Progenitor cell of endocrine pancreas (in vitro differentiated cells): Measurements from ENCODE around the gene ADAM29. TPM values are rescaled to one million over a fixed set of nuclear protein-coding genes. Genes with fewer than 3 reads are reported as not detected.
"Not testable (repeated sequence)": the region's sequence is repeated elsewhere in the genome, so short reads cannot be mapped to it uniquely, and the experiment has no call there.

Experiments used
- DNase-seq: peaks from one replicate; pipeline ENCODE4 v3.0.0; 2021; ENCODE audit warnings: low spot score; ENCODE audit not compliant: unreplicated experiment
- H3K27ac Mint-ChIP-seq: 2 replicates; pipeline ENCODE4 v1.8.0; 2021; ENCODE audit warnings: mild to moderate bottlenecking, moderate library complexity, mixed read lengths
- H3K27me3 Mint-ChIP-seq: 2 replicates; pipeline ENCODE4 v1.8.0; 2021; ENCODE audit warnings: mixed read lengths
- H3K36me3 Mint-ChIP-seq: 2 replicates; pipeline ENCODE4 v1.8.0; 2022; ENCODE audit warnings: mixed read lengths; ENCODE audit not compliant: insufficient read depth
- H3K4me1 Mint-ChIP-seq: 2 replicates; pipeline ENCODE4 v1.8.0; 2021; ENCODE audit warnings: low read depth, mixed read lengths
- H3K4me3 Mint-ChIP-seq: 2 replicates; pipeline ENCODE4 v1.8.0; 2021; ENCODE audit warnings: low read depth, mild to moderate bottlenecking, moderate library complexity, mixed read lengths
- H3K9me3 Mint-ChIP-seq: 2 replicates; pipeline ENCODE4 v1.8.0; 2021; ENCODE audit warnings: low read depth, mixed read lengths
- CTCF ChIP-seq: fragments of 200-600 bp; sonication (generic); IDR thresholded peaks from one replicate; pipeline ENCODE4 v1.5.0; 2021; ENCODE audit warnings: antibody characterized with exemption, mild to moderate bottlenecking; ENCODE audit not compliant: unreplicated experiment
- long read RNA-seq: library from polyadenylated mRNA; unstranded; transcript quantifications from one replicate; pipeline ENCODE4 v2.0.0, GENCODE V29; 2020
- total RNA-seq: library from RNA; stranded (reverse); gene quantifications from 2 replicates; pipeline ENCODE4 v1.2.1, GENCODE V29; 2021

Gene ADAM29
- not detected in 2 replicates for total RNA-seq
- long read RNA-seq, result 0 reads

GRCh38 chr4:174918058-174918457 is at the start of gene ADAM29:
Gene ADAM29, plus strand, starts transcription at chr4:174918358. Its CDS starts 57,168 bp downstream, at chr4:174975526.
- Mint-ChIP-seq H3K36me3 (no peaks in the 10 kb centered on the region), H3K9me3 (no peaks in the 10 kb centered on the region), H3K27me3 (no peaks in the 10 kb centered on the region), H3K27ac (no peak within 1 kb of the TSS), H3K4me1 (no peaks in the 10 kb centered on the region), H3K4me3 (no peak within 1 kb of the TSS)
- DNase-seq, result no peak
- no peak for TF ChIP-seq CTCF

DNA sequence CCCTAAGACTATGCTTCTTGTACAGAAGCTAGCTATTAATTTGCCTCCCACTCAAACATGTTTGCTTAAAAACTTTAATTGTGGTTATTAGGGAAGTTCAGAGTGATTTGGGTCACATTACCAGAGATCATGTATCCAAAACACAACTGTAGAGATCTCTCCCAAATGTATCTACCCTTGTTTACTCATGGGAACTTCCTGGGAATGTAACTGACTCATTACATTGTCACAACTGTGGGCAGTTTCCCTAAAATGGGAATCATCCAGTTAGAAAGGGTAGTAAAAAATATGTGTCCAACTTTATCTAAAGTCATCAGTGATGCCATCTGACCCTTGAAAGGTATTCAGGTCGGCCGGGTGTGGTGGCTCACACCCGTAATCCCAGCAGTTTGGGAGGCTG is 48.8 kb upstream of the ADAM29 start:
- H3K27me3 Mint-ChIP-seq, result no peaks in the 10 kb centered on the region
- TF ChIP-seq CTCF, result no peak
- peaks cover 18% of the 10 kb centered on the region for H3K4me1 Mint-ChIP-seq
- no peak overlapping the region for H3K27ac Mint-ChIP-seq
- peaks cover 4% of the 10 kb centered on the region for H3K9me3 Mint-ChIP-seq
- DNase-seq, result no peak
- no peak overlapping the region for H3K4me3 Mint-ChIP-seq
- H3K36me3 Mint-ChIP-seq, result no peaks in the 10 kb centered on the region

DNA sequence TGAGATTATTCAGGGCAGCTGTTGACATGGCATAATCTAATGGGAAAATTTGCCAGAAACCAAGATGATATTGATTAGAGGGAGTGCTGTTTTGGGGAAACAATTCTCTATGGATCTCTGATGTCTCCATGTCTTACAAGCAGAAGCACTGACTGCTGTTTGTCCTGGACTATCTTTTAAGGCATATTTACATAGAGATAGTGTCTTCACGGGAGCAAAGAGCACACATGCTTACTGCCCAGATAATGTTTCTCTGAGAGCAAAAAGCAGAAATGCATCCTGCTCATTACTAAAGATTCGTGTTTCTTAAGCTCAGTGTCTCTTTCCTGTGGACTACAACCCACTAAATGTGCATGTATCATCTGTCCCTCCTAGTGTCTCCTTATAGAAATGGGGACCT is 47.8 kb upstream of the ADAM29 start:
- H3K27me3 Mint-ChIP-seq, result no peaks in the 10 kb centered on the region
- no peaks in the 10 kb centered on the region for H3K36me3 Mint-ChIP-seq
- H3K4me1 Mint-ChIP-seq, result peaks cover 23% of the 10 kb centered on the region
- DNase-seq, result no peak
- TF ChIP-seq CTCF, result no peak
- H3K27ac Mint-ChIP-seq, result no peak overlapping the region
- no peak overlapping the region for H3K4me3 Mint-ChIP-seq
- peaks cover 4% of the 10 kb centered on the region for H3K9me3 Mint-ChIP-seq

- Mint-ChIP-seq H3K4me1 (peaks cover 23% of the 10 kb centered on the region), H3K4me3 (no peak overlapping the region), H3K9me3 (peaks cover 4% of the 10 kb centered on the region), H3K36me3 (no peaks in the 10 kb centered on the region), H3K27ac (no peak overlapping the region), H3K27me3 (no peaks in the 10 kb centered on the region)
- TF ChIP-seq CTCF, result no peak
- DNase-seq, result no peak
Observed at GRCh38 chr4:174871407-174871806, 46.8 kb upstream of the ADAM29 start.

DNA sequence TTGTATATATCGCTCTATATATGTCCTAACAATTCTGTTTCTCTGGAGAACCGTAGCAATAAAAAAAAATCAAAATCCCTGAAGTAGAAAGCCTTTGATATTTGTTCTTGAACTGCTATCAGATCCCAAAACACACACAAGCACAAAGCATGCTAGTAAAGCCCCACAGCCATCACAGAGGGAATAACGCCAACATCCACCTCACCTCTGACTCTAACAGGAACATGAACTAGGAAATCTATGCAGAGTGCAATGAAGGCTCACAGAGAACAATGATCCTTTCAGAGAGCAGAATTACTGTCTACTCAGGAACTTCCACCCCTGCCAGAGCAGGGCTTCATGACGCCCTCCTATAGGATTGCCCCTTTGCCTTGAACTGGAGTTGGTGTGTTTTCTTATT is 45.0 kb upstream of the ADAM29 start:
- H3K27me3 Mint-ChIP-seq, H3K9me3 Mint-ChIP-seq, DNase-seq, H3K36me3 Mint-ChIP-seq, H3K4me3 Mint-ChIP-seq, H3K27ac Mint-ChIP-seq: not testable (repeated sequence)
- peaks cover 23% of the 10 kb centered on the region for H3K4me1 Mint-ChIP-seq

DNA sequence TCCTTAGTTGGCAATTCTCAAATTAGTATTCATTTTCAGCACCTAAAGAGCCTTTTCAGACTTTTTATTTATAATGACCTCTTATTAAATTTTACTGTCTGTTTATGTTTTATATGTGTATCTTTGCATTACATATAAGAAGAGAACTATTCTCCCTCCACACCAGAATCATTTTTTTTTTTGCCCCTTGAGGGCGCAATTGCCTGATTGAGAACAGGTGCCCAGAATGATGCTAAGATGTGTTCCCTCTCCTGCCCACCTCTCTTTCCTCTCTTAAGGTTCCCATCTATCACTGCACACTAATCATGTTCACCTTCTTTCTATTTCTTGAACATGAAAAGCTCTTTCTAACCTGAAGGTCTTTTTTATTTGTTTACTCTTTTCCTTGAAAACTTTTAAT is 44.2 kb upstream of the ADAM29 start:
- Mint-ChIP-seq H3K36me3 (no peaks in the 10 kb centered on the region), H3K9me3 (no peaks in the 10 kb centered on the region)

More for the DNA sequence above, 44.2 kb upstream of the ADAM29 start:
- no peak overlapping the region for H3K27ac Mint-ChIP-seq
- no peaks in the 10 kb centered on the region for H3K27me3 Mint-ChIP-seq
- DNase-seq, result no peak
- peak; percentile 37 for TF ChIP-seq CTCF
- H3K4me1 Mint-ChIP-seq, result peaks cover 23% of the 10 kb centered on the region
- H3K4me3 Mint-ChIP-seq, result no peak overlapping the region
